CD14-positive monocyte (primary cell): Measurements from ENCODE around the gene ERC1. TPM values are rescaled to one million over a fixed set of nuclear protein-coding genes. Genes with fewer than 3 reads are reported as not detected.
"Not testable (repeated sequence)": the region's sequence is repeated elsewhere in the genome, so short reads cannot be mapped to it uniquely, and the experiment has no call there.

Experiments used
- DNase-seq, 3 donors: peaks; one replicate each; pipeline ENCODE4 v3.0.0-alpha.2; 2011 to 2022
- H2AFZ ChIP-seq: 2 replicates; pipeline ENCODE4 v1.6.0; 2012; ENCODE audit warnings: mild to moderate bottlenecking, low read depth, low read length, inconsistent platforms; ENCODE audit not compliant: insufficient read depth, poor library complexity, severe bottlenecking
- H3K27ac ChIP-seq, 2 donors: 1 replicate in 1 of 2; 2 replicates in 1 of 2; pipeline ENCODE4 v1.5.1; 2012 to 2013; ENCODE audit warnings: low read length in 2 of 2, control low read depth in 1 of 2, inconsistent platforms in 1 of 2, low read depth in 1 of 2, mild to moderate bottlenecking in 1 of 2
- H3K27me3 ChIP-seq, 2 donors: one replicate each; pipeline versions ENCODE4 v1.6.0 to v1.6.1; 2011 to 2013; ENCODE audit warnings: low read length in 2 of 2; ENCODE audit not compliant: control insufficient read depth in 2 of 2, insufficient read depth in 2 of 2
- H3K36me3 ChIP-seq, 2 donors: replicated peaks in 1 of 2; 1 replicate in 1 of 2; 2 replicates in 1 of 2; pipeline versions ENCODE4 v1.5.1 to v1.6.1; 2012 to 2013; ENCODE audit warnings: low read length in 2 of 2, control low read depth in 1 of 2, inconsistent platforms in 1 of 2, mild to moderate bottlenecking in 1 of 2; ENCODE audit not compliant: insufficient read depth in 2 of 2, control insufficient read depth in 1 of 2
- H3K4me1 ChIP-seq, 2 donors: 1 replicate in 1 of 2; 2 replicates in 1 of 2; pipeline versions ENCODE4 v1.5.1 to v1.6.1; 2012 to 2013; ENCODE audit warnings: low read length in 2 of 2, control low read depth in 1 of 2, inconsistent platforms in 1 of 2, mild to moderate bottlenecking in 1 of 2, moderate library complexity in 1 of 2; ENCODE audit not compliant: insufficient read depth in 2 of 2, control insufficient read depth in 1 of 2
- H3K4me2 ChIP-seq: replicated peaks from 2 replicates; pipeline ENCODE3; 2012; ENCODE audit warnings: low read length, moderate library complexity, mild to moderate bottlenecking; ENCODE audit not compliant: poor library complexity, severe bottlenecking; ENCODE audit errors: extremely low read depth
- H3K4me3 ChIP-seq, 3 experiments: fragments of 200-600 bp in 1 of 3; sonication (generic) in 1 of 3; replicated peaks in 1 of 3; 1 replicate in 2 of 3; 2 replicates in 1 of 3; pipeline ENCODE4 v1.5.1; 2011 to 2013; ENCODE audit warnings: low read length in 3 of 3, mild to moderate bottlenecking in 3 of 3, control low read depth in 2 of 3, low read depth in 2 of 3, inconsistent platforms in 1 of 3, moderate library complexity in 1 of 3
- H3K79me2 ChIP-seq: 2 replicates; pipeline ENCODE4 v1.6.0; 2012; ENCODE audit warnings: mild to moderate bottlenecking, control low read depth, inconsistent platforms, low read length, moderate library complexity; ENCODE audit not compliant: insufficient read depth
- H3K9ac ChIP-seq: 2 replicates; pipeline ENCODE4 v1.6.0; 2017; ENCODE audit warnings: low read length, mild to moderate bottlenecking; ENCODE audit not compliant: insufficient read depth, poor library complexity, severe bottlenecking
- H3K9me3 ChIP-seq, 2 donors: replicated peaks in 1 of 2; 1 replicate in 1 of 2; 2 replicates in 1 of 2; pipeline versions ENCODE4 v1.5.1 to v1.6.1; 2012 to 2013; ENCODE audit warnings: low read length in 2 of 2, control low read depth in 1 of 2; ENCODE audit not compliant: control insufficient read depth in 1 of 2, insufficient read depth in 1 of 2
- H4K20me1 ChIP-seq: 2 replicates; pipeline ENCODE4 v1.6.0; 2012; ENCODE audit warnings: mild to moderate bottlenecking, low read length, control low read depth, moderate library complexity; ENCODE audit not compliant: insufficient read depth
- H3K27ac Mint-ChIP-seq, 7 donors: one replicate each; pipeline ENCODE4 v1.8.0; 2020; ENCODE audit warnings: mild to moderate bottlenecking in 7 of 7, mixed read lengths in 7 of 7, moderate library complexity in 6 of 7, inconsistent platforms in 2 of 7
- H3K27me3 Mint-ChIP-seq, 3 donors: one replicate each; pipeline ENCODE4 v1.8.0; 2021 to 2022; ENCODE audit warnings: low read depth in 3 of 3, mild to moderate bottlenecking in 3 of 3, mixed read lengths in 3 of 3, moderate library complexity in 3 of 3, inconsistent platforms in 1 of 3
- H3K36me3 Mint-ChIP-seq, 2 donors: one replicate each; pipeline ENCODE4 v1.8.0; 2020; ENCODE audit warnings: mixed read lengths in 2 of 2, inconsistent platforms in 1 of 2, mild to moderate bottlenecking in 1 of 2
- H3K4me1 Mint-ChIP-seq: one replicate; pipeline ENCODE4 v1.8.0; 2020; ENCODE audit warnings: mild to moderate bottlenecking, mixed read lengths
- H3K4me3 Mint-ChIP-seq, 2 donors: one replicate each; pipeline ENCODE4 v1.8.0; 2020; ENCODE audit warnings: mild to moderate bottlenecking in 2 of 2, mixed read lengths in 2 of 2, moderate library complexity in 1 of 2
- H3K9me3 Mint-ChIP-seq, 7 donors: one replicate each; pipeline ENCODE4 v1.8.0; 2020 to 2022; ENCODE audit warnings: mixed read lengths in 7 of 7, mild to moderate bottlenecking in 6 of 7, moderate library complexity in 6 of 7, inconsistent platforms in 2 of 7
- CTCF ChIP-seq: fragments of 200-600 bp; IDR thresholded peaks from one replicate; pipeline ENCODE4 v1.8.0; 2022; ENCODE audit warnings: antibody characterized with exemption, mild to moderate bottlenecking
- WGBS: methylation state at CpG from one replicate; pipeline ENCODE4 v1.1.5; 2013; ENCODE audit warnings: missing lambda C conversion rate; ENCODE audit not compliant: insufficient coverage; 5-methylcytosine and 5-hydroxymethylcytosine counted together
- intact Hi-C, 2 donors: fragments of 100-400 bp; cut with micrococcal nuclease; formaldehyde crosslinking; loops; one replicate each; pipeline versions ENCODE4 v1.15.0 to v1.15.1; 2023
- polyA plus RNA-seq, 3 donors: library from polyadenylated mRNA; depleted of rRNA in 1 of 3; unstranded in 2 of 3; stranded (reverse) in 1 of 3; fragments of 300-500 nt in 2 of 3; fragments of >200 nt in 1 of 3; fragmentation: Illumina TruSeq in 2 of 3; gene quantifications; 1 replicate in 2 of 3; 2 replicates in 1 of 3; pipeline ENCODE4 v1.2.3, GENCODE V29; 2012 to 2021

Gene ERC1
- polyA plus RNA-seq, 3 donors: 4.0 to 14.3 (median 5.1) TPM

- intact Hi-C loops: loop anchor here (10.0 kb wide), 2 partner anchors 190 to 520 kb away; no protein-coding TSS in a partner anchor
- Histone ChIP-seq H3K4me2 (no peak overlapping the region), H3K9me3 (no peaks in the 10 kb centered on the region), H3K36me3 (no peaks in the 10 kb centered on the region), H3K27ac (no peak overlapping the region), H3K9ac (no peak overlapping the region), H3K4me1 (no peaks in the 10 kb centered on the region), H3K4me3 (no peak overlapping the region), H2AFZ (no peak overlapping the region), H3K27me3 (no peaks in the 10 kb centered on the region), H4K20me1 (peaks cover 54% of the 10 kb centered on the region), H3K79me2 (peaks cover 33% of the 10 kb centered on the region)
- H3K9me3 Mint-ChIP-seq: no peaks in the 10 kb centered on the region
- no peak for DNase-seq
- H3K36me3 Mint-ChIP-seq: no peaks in the 10 kb centered on the region
- TF ChIP-seq CTCF: no peak
- no peak overlapping the region for H3K4me3 Mint-ChIP-seq
- WGBS: no CpG with 5 or more reads among the region's 3 CpGs
- no peak overlapping the region for H3K27ac Mint-ChIP-seq
- H3K27me3 Mint-ChIP-seq: peaks cover 0 to 2% (median 1%) of the 10 kb centered on the region in 3 donors
- H3K4me1 Mint-ChIP-seq: peaks cover 3% of the 10 kb centered on the region
These were observed 103.7 kb downstream of the ERC1 start for GRCh38 chr12:1094714-1095113.

GRCh38 chr12:1099158-1099557, 108.1 kb downstream of the ERC1 start:
- 100% methylated on average over 1 of the region's 2 CpGs for WGBS

DNA sequence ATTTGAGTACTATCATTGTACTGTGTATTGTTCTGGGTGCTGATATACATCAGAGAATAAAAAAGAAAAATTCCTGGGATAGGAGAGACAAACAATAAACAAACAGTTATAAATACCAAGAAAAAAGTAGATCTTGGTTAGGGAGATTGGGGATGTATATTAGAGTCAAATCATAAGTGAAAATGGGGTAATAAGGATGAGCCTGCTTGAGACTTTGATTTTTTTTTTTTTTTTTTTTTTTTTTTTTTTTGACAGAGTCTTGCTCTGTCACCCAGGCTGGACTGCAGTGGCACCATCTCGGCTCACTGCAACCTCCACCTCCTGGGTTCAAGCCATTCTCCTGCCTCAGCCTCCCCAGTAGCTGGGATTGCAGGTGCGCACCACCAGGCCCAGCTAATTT, 108.6 kb downstream of the ERC1 start:
- not testable (repeated sequence) for H3K4me3 ChIP-seq, H3K4me2 ChIP-seq, H2AFZ ChIP-seq, H3K9me3 Mint-ChIP-seq, DNase-seq, H3K27me3 ChIP-seq, H3K27ac ChIP-seq, H3K9me3 ChIP-seq, H3K27me3 Mint-ChIP-seq, H3K36me3 Mint-ChIP-seq, H3K9ac ChIP-seq, H3K4me3 Mint-ChIP-seq, H3K36me3 ChIP-seq, H3K27ac Mint-ChIP-seq
- Histone ChIP-seq H4K20me1 (peaks cover 53% of the 10 kb centered on the region), H3K79me2 (peaks cover 20% of the 10 kb centered on the region), H3K4me1 (peaks cover 8 to 11% of the 10 kb centered on the region in 2 donors)
- no CpG with 5 or more reads among the region's 2 CpGs for WGBS
- intact Hi-C loops: loop anchor here (10.0 kb wide), 2 partner anchors 195 to 525 kb away; no protein-coding TSS in a partner anchor
- peaks cover 14% of the 10 kb centered on the region for H3K4me1 Mint-ChIP-seq

More at GRCh38 chr12:1099158-1099557, 108.1 kb downstream of the ERC1 start:
- Mint-ChIP-seq H3K36me3 (peaks cover 3 to 4% of the 10 kb centered on the region in 2 donors), H3K27me3 (peaks cover 0 to 2% (median 1%) of the 10 kb centered on the region in 3 donors), H3K4me3 (no peak overlapping the region), H3K27ac (no peak overlapping the region), H3K4me1 (peaks cover 14% of the 10 kb centered on the region), H3K9me3 (no peaks in the 10 kb centered on the region)
- Histone ChIP-seq H3K9me3 (no peaks in the 10 kb centered on the region), H2AFZ (no peak overlapping the region), H3K27ac (no peak overlapping the region), H3K36me3 (peaks cover 0 to 2% of the 10 kb centered on the region in 2 donors), H3K27me3 (no peaks in the 10 kb centered on the region), H3K4me3 (no peak overlapping the region), H3K79me2 (peaks cover 25% of the 10 kb centered on the region), H3K4me1 (peaks cover 8 to 11% of the 10 kb centered on the region in 2 donors), H3K4me2 (no peak overlapping the region), H3K9ac (no peak overlapping the region), H4K20me1 (peaks cover 57% of the 10 kb centered on the region)
- intact Hi-C loops: loop anchor here (10.0 kb wide), 2 partner anchors 194 to 524 kb away; no protein-coding TSS in a partner anchor
- TF ChIP-seq CTCF: no peak
- no peak for DNase-seq
